HG03442 (cell line): Measurements from ENCODE around the gene LYZL1.
"Not testable (repeated sequence)": the region's sequence is repeated elsewhere in the genome, so short reads cannot be mapped to it uniquely, and the experiment has no call there.

Experiments used
- ATAC-seq: cut with Tn5 transposase; IDR thresholded peaks from one replicate; pipeline ENCODE4 v1.9.1; 2021; ENCODE audit warnings: mild to moderate bottlenecking, moderate library complexity; ENCODE audit not compliant: unreplicated experiment

LYZL1 gene

DNA sequence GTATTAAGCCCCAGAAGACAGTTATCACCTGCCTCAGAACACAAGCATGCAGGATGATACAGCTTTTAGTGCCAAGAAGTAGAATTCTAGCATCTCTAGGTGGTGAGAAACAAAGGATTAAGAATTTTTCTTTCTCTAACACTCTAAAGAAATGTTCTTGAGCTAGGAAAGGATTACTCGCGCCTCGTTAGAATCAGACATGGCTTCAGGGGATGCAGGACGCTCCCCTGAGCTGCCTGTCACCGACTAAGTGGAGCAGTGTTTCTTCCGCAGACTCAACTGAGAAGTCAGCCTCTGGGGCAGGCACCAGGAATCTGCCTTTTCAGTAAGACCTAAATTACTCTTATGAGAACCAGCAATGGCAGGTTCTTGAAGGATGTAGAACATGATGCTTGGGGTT is at the start of gene LYZL1:
TSS of gene LYZL1 (plus strand) at position 165 of the 400 bp plus-strand sequence. CDS start 2,798 bp downstream, outside the sequence.
- ATAC-seq: not testable (repeated sequence)

DNA sequence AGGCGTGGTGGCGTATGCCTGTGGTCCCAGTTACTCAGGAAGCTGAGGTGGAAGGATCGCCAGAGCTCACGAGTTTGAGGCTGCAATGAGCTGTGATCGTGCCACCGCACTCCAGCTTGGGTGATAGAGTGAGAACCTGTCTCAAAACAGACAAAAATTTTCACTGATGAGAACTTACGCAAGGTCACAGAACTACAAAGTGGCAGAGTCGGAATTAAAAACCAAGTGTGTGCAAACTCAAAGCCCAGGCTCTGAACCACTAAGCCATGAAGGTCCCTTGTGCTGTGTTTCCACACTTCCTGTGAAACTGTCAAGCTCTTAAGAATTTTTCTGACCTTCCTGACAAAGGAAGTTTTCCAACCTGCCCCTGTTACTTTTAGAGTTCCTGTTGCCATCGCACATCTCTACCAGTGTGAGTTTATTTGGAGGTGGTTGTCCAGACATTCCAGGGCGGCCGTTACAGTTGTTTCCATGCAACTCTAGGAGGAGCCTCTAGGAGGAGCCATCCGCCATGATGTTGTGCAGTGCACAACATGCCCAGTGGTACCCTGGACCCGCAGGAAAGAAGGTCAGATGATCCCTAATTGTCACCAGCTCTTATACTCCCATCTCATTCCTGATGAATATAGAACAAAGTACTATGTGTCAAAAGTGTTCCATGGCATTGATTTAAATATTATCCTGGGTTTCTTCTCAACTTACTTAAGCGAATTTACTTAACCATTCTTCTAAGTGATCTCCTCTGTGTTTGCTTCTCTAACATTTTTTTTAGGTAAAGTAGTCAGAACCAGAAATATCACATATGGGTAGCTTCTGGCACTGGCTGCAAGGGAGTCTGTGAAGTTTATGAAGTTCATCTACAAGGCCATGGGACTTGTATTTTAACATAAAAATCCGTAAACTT is 49.0 kb upstream of the LYZL1 start:
- ATAC-seq: no peak

DNA sequence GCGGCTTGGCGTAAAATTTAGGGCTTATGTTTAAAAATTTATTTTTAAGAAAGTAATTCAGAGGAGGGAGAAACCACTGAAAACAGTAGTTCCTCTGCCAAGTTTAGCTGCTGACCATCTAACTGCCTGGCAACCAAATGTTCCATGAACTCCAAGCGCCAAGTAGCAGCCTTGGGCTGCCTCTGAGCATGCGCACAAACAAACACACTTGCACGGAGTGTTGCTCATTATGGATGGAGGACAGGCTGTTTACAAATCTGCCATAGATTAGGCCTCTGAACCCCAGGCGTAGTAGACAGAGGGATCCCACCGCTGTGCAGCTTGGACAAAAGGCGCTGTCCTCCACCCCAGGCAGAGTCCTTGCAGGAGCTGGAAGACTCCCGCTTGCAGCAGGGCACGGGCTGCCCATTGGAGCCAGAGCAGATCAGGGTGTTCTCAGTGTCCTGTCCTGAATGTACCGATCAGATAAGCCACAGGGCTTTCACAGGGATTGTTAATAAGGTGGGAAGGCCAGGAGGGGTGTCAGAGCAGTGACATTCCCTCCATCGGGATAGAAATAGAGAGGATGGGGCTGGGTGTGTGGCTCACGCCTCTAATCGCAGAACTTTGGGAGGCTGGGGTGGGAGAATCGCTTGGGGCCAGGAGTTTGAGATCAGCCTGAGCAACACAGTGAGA is 47.7 kb upstream of the LYZL1 start:
- no peak for ATAC-seq

DNA sequence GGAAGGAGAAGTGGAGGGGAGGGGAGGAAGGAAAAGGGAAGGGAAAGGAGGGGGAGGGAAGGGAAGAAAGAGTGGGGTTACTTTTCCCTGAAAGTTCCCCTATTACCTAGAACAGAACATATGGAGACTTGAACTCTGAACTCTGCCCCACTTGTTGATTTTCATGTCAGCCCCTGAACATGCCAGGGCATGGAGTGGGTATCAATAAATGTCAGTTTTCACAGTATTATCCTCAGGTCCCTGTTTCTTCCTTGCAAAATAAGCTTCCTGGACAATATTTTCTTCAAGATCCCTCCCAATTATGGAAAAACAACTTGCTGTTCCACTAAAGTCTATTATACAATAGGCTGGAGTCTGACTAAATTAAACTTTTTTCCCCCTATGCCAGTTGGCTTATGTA is 46.9 kb upstream of the LYZL1 start:
- no peak for ATAC-seq

DNA sequence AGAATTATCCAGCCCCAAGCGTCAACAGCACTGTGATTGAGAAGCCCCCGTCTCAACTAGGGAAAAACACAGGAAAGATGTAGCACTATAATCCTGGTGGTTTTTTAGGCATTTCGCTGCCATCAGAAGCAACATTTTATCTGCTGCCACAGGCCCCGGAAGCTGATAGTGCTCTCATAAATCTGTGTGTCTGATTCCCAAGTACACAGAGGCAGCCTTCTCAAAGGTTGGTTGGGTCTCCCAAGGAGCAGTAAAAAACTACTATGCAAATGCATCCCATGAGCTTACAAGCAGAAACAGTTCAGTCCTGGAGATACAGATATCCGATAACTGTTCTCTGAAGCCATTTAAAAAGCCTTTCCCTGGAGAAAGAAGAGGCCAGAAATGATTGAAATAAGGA is 45.8 kb upstream of the LYZL1 start:
- ATAC-seq: no peak

DNA sequence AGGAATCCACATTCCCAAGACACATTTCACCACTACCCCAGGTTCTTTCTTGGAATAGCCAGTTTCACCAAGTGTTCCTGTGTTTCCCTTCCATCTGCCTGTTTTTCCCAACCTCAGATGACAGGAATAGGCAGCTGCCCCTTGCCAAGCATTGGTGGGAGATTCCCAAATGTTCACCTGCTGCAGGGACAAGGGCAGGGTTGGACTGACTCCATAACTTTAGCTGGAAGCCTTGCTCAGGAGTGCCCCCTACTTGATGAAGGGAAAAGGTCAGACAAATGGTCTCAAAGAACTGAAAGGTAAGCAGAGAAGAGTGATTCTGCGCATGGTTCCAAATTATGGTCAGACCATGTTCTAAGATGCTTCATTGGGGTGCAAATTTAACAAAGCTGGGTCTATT is 45.1 kb upstream of the LYZL1 start:
- ATAC-seq: no peak

DNA sequence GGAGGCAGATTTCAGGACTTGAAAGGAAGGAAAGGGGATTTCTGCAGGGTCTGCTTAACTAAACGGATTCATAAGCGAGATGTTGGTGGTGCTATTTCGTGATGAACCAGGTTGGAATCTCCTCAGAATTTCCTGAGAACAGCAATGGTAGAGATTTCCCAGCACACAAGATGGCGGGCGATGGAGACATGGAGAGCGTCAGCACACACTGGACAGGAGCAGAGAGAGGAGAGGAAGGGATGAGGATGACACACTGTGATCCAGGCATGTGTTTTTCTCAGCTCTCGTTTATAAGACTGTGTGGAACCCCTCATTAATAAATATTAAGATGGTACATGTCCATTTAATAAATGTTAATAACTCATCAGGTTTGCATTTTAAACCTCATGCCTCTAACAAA is 43.9 kb upstream of the LYZL1 start:
- no peak for ATAC-seq

DNA sequence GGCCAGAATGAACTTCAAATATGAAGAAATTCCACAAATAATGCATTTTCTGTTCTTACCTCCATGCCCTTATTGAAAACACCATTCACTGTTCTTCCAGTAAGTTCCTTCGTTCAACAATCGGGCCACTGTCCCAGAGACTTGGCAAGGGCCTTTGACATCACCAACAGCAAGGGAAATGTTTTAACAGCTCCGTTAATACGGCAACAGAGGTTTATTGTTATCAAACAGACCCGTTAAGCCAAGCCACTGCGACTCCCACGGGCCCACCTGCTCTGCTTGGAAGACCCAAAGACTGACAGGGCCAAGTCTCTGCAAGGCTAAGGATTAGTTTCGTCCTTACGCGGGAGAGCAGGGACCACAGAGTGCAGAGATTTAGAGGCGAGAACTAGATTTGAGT is 43.4 kb upstream of the LYZL1 start:
- ATAC-seq: no peak

DNA sequence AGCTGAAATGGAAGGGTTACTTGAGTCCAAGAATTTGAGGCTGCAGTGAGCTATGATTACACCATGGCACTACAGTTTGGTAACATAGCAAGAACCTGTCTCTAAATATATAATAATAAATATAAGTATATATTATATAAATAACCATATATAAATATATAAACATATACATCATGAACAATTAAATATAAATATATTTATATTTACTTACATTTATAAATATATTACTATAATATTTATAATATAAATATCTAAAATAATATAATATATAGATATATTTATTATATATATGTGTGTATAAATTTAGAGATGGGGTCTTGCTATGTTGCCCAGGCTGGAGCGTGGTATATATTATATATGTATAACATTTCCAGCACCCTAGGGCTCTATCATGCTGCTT is 42.4 kb upstream of the LYZL1 start:
- no peak for ATAC-seq

DNA sequence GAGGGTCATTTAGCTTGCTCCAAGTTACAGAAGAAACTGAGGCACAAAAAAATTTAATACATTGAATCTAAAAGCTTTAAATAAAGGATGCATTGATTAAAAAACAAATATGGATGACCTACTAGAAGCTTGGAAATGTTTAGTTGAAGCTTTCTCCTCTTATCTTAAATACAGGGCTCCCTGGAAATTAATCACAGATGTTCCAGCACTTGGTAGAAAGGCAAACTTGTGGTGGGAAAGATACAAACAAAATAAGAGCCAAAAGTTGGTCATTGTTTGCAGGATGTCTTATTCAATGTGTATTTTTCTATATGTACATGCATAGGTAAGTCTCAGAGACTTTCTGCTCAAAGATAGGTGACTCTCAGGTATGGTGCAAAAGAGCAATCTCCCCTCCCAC is 40.7 kb upstream of the LYZL1 start:
- ATAC-seq: no peak

DNA sequence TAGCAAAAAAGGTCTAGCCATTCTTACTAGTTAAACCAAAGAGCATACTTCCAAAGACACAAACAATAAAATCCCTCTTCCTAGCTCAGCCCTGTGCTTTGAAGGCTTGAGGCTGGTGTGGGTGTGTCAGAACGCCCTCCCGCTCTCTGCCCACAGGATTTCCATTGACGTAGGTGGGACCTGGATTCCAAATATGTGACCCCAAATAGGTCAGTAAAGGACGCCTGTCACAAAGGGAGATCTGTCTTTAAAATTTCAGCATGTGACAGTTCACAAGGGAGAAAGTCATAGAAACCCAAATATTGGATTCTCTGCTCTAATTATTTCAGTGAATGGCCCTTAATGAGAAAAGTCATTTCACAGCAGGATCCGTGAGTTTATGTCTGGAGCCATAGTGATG is 39.9 kb upstream of the LYZL1 start:
- ATAC-seq: no peak

DNA sequence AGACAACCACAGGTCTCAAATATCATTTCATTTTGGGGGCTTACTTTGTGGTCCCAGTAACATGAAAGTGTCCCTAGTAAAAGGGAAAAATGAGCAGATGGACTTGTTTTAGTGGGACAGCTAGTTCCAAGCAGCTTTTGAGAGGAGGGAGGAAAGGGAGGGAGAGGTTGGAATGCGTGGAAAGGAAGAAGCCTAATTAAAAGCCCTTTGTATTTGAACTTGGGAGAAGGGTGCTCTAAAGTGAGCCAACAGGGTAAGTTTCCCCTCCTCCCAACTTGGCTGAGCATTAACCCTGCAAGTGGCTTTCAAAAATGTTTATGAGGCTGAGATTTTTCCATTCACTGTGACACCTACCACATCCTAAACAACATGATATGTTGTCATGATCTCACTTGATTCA is 38.8 kb upstream of the LYZL1 start:
- no peak for ATAC-seq

DNA sequence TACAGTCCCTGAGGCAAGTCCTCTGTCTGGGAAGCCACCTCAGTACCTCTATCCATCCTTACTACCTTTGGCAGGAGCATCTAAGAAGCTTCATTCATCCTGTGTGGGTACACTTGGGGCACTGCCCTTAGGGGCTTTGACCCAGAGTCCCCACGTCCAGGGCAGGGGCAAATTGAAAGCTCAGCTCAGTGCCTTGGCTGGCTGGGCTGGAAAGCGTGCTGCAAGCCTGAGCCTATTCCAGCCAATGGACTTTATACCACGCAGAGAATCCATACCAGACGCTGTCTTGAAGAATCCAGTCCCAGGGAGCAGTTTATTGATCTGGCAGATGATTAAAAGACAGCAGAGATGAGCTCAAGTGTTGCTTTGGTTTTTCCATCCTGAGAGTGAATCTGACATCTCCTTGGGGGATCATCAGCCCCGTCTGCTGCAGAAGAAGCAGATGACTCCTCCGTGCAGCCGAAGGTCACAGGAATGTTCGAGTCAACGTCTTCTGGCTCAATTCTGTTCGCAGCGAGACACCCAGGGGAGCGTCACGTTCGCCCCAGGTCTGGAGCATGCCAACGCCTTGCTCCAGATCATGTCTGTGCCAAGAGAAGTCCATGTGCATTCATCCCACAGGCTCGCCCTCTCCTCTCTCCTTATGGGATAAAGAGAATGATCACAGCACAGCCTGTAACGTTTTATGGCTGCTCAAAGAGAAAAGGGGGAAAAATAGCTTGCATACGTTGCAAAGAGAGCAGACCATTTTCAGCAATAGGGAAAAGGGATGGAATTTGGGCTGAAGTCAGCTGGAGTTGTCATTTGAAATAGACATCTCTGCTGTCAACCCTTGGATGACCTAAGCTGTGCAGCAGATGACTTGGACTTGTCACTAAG is 35.8 kb upstream of the LYZL1 start:
- ATAC-seq: no peak

DNA sequence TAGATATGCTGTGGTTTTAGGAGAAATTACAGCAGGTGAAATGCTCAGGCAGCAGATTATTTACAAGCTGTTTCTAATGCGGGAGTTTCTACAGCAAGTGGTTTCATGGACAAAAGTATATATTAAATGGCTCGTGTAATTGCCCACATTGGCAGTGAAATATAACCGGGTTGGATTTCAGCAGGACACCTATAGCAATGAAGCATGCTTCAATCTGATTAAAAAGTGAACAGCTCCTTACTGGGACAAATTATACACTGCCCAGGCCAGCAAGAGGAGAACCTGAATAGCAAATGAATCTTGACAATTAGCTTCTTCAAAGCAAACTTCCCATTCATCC is 35.2 kb upstream of the LYZL1 start:
- ATAC-seq: no peak

DNA sequence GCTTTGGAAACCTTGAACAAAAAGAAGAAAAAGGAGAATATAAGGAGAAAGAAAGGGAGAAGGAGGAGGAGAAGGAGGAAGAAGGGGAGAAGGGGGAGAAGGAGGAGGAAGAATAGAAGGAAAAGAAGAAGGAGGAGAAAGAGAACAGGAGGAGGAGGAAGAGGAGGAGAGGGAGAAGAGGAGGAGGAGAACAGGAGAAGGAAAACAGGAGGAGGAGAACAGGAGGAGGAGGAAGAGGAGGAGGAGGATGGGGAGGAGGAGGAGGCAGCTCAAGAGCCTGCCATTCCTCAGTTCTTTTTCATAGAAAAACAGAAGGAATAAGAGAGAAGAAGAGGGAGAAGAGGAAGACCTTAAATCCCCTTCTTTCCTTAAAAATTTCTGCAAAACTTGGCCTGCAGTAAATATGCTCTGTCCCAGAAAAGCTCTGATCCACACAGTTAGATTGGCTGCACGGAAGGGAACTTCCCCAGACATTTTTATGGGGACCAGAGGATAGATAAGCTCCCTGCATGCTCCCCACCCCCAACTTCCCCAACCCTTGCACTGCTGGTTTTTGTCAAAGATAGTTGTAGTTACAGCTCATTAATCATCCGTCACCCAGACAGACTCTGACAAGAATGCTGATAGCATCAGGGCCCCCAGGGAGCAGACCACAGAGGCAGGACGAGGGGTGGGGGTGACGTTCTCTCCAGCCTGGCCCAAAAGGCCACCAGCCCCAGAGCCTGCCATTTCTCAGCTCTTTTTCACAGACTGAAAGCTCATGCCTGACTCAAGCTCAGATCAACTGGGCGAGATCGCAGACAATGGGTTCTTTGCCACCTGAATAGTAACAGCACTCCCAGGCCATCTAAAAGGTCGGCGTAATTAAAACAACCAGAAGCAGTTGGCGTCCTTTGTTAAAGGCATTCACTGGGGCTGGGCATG is 34.5 kb upstream of the LYZL1 start:
- ATAC-seq: no peak

DNA sequence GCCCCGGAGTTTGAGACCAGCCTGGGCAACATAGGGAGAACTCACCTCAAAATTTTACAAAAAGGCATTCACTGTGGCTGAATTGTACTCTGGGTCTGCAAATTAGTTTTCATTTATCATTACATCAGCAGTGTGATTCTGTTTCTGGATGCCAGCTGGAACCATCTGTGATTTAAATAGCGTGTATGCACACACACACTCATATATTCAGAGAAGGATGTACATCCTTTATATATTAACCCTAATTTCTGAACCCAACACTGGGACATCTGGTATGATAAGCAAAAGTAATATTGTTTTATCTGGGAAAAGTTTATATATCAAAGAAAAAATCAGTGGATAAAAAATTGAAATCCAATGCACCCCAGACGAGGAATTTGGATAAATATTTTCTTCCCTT is 33.8 kb upstream of the LYZL1 start:
- no peak for ATAC-seq

DNA sequence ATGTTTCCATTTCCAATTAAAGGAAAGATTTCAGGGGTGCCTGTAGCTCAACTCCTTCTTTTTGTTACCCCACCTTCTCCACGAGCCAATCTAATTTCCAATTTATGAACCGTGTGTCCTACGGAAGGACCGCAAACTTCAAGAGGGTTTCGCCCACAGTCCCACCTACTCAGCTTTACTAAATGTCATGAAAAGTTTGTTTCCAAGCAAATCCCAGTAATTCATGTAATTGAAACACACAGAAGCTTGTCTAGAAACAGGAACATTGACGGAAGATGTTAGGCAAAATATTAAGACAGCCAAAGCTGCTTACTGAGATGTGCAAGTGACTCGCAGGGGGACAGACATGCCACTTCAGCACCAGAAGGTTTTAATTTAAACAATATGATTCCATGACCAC is 32.9 kb upstream of the LYZL1 start:
- no peak for ATAC-seq

DNA sequence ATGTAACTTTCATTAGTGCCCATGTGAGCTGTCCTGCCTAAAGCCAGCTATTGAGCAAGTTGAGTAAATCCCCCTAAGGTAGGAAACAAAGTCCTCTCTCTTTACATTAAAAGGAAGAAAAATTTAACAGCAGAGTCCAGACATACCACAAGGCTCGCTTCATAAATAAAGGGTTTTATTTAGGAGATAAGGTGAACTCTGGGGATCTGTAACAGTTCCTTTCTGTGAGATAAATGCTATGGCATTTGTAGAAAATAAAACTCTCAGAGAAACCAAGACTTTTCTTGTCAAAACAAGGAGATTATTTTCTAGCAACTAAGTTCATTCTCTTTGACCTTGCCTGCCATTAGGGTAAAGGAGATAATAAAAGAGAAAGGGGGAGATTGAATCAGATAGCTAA is 32.3 kb upstream of the LYZL1 start:
- no peak for ATAC-seq

DNA sequence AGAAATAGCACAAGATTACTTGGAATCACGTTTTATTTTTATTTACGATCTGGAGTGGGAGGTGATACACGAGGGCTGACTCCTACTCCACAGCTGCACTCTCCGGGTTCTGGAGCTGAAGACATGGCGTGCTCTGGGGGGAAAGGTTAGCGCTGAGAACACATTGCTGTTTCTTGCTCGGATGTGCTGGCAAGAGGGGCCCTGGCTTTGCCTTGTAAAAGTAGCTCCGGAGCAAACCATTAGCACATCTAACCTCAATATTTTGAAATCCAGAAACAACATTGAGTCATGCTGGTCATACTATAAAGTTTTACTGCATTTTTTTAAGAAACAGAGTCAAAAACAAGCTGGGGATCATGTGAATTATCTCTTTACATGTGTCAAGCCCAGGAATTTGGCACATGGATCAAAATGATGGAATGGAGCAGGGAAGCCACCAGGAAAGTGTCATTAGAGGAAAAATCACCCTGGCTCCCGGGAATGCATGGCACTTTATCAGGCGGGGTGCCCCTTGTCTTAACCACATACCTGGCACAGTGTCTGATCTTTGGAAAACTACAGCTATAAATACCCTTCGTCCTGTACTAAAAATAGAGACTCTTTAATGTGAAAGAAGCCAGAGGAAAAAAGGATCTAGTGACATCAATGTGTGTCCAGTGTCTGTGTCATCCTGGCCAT is 31.6 kb upstream of the LYZL1 start:
- ATAC-seq: no peak

DNA sequence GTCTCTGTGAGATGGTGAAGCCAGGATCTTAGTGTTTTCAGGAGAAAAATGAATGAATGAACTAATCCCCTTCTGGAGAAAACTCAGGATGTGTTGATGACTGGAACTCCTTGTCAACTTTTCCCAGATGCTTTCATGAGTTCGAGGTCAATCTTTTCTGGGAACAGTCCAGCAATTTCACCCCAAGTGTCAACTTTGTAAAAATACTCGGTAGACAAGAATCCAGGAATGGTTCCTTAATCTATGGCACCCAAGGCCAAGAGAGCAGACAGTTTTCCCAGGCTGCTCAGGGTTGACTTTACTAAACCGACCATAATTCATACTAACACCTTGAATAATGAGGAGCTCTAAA is 31.1 kb upstream of the LYZL1 start:
- ATAC-seq: no peak
